Mononuclear cell (primary cell): ENCODE results near the gene NSUN5. TPM values are rescaled to one million over a fixed set of nuclear protein-coding genes. Genes with fewer than 3 reads are reported as not detected.
"Not testable (repeated sequence)": the region's sequence is repeated elsewhere in the genome, so short reads cannot be mapped to it uniquely, and the experiment has no call there.

Source experiments
- H3K27me3 ChIP-seq: 2 replicates; pipeline ENCODE4 v1.6.0; 2011; ENCODE audit warnings: low read length, control low read depth; ENCODE audit not compliant: insufficient read depth
- H3K4me1 ChIP-seq: 2 replicates; pipeline ENCODE4 v1.5.1; 2011; ENCODE audit warnings: mild to moderate bottlenecking, low read length, control low read depth; ENCODE audit not compliant: insufficient read depth
- H3K4me3 ChIP-seq: 2 replicates; pipeline ENCODE4 v1.5.1; 2011; ENCODE audit warnings: mild to moderate bottlenecking, low read length, moderate library complexity
- H3K9me3 ChIP-seq: 2 replicates; pipeline ENCODE4 v1.5.1; 2011; ENCODE audit warnings: low read depth, mild to moderate bottlenecking, control low read depth, low read length
- total RNA-seq: library from RNA; depleted of rRNA; stranded (reverse); fragments of >200 nt; gene quantifications from one replicate; pipeline ENCODE4 v1.2.3, GENCODE V29; 2012

NSUN5 gene
- total RNA-seq, 1 donor, result 12.9 TPM

GRCh38 chr7:73313521-73313906 is 4.9 kb upstream of the NSUN5 start:
- Histone ChIP-seq H3K9me3 (no peaks in the 10 kb centered on the region), H3K4me3 (no peak overlapping the region), H3K27me3 (no peaks in the 10 kb centered on the region), H3K4me1 (peaks cover 6% of the 10 kb centered on the region)

- H3K9me3 ChIP-seq, result no peaks in the 10 kb centered on the region
- H3K27me3 ChIP-seq, result no peaks in the 10 kb centered on the region
- no peak overlapping the region for H3K4me3 ChIP-seq
- peaks cover 9% of the 10 kb centered on the region for H3K4me1 ChIP-seq
Measured at GRCh38 chr7:73312831-73313520, 4.3 kb upstream of the NSUN5 start.

GRCh38 chr7:73311421-73311820 is 2.8 kb upstream of the NSUN5 start:
- not testable (repeated sequence) for H3K9me3 ChIP-seq, H3K4me3 ChIP-seq, H3K27me3 ChIP-seq
- H3K4me1 ChIP-seq, result peaks cover 25% of the 10 kb centered on the region

- Histone ChIP-seq H3K27me3 (no peaks in the 10 kb centered on the region), H3K9me3 (no peaks in the 10 kb centered on the region), H3K4me1 (peaks cover 32% of the 10 kb centered on the region), H3K4me3 (peak overlapping the region; percentile 66)
Measured at GRCh38 chr7:73308074-73308664, 457 bp downstream of the NSUN5 start.

DNA sequence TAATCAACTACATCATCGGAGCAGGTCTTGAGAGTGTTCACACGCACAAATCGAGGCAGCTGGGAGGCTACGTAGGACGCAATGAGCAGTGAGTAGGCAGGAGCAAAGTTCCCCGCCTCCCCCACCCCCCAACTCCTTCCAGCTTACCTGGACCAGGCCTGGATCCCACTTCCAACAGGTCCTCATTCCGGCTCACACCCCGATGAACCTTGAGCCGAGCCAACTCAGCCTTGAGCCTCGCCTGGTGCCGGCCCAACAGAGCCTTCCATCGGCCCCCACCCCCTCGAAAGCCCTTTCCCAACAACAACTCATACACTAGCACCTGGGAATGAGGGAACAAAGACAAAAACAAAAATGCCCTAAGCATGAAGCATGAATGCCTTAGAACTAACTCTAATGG is 1.2 kb downstream of the NSUN5 start:
- Histone ChIP-seq H3K4me3 (no peak overlapping the region), H3K9me3 (no peaks in the 10 kb centered on the region), H3K27me3 (no peaks in the 10 kb centered on the region), H3K4me1 (peaks cover 32% of the 10 kb centered on the region)

DNA sequence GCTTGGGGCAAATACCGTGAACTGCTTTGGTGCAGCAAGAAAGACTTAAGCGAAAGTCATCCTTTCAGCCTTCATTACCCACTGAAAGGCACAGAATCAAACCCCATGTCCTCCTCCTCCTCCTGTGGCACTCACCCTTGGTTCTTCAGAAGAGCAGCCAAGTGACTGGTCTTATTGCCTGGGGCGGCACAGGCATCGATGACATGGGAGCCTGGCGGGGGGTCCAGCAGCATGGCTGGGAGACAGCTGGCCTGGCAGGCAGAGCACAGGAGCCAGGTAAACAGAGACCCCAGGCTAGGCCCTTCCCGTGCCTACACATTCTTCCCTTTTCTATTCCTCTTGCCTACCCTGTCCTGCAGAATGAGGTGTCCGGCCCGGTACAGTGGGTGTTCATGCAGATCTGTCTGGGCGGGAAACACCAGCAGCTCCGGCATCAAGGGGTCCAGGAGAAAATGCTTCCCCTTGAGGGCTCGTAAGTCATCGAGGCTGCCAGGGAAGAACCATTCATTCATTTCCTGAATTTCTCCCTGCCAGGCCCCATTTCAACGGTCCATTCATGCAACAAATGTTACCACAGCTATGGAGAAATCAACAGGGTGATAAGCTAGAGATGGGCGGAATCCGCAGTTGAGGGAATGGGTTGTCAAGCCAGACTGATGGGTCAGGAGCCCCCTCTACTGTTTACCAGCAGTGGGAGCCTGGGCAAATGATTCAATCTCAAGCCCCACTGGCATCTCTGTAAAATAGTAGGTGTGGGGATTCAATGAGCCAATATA is 3.8 kb downstream of the NSUN5 start:
- not testable (repeated sequence) for H3K9me3 ChIP-seq, H3K4me3 ChIP-seq, H3K27me3 ChIP-seq
- peaks cover 32% of the 10 kb centered on the region for H3K4me1 ChIP-seq

- Histone ChIP-seq H3K9me3 (no peaks in the 10 kb centered on the region), H3K4me3 (no peak overlapping the region), H3K4me1 (peaks cover 28% of the 10 kb centered on the region), H3K27me3 (no peaks in the 10 kb centered on the region)
Measured at GRCh38 chr7:73304071-73304470, 4.6 kb downstream of the NSUN5 start.

GRCh38 chr7:73303546-73303945 is 5.1 kb downstream of the NSUN5 start:
- H3K27me3 ChIP-seq, result no peaks in the 10 kb centered on the region
- H3K4me1 ChIP-seq, result peaks cover 26% of the 10 kb centered on the region

GRCh38 chr7:73302846-73303245 is 5.8 kb downstream of the NSUN5 start:
- not testable (repeated sequence) for H3K27me3 ChIP-seq, H3K4me3 ChIP-seq, H3K9me3 ChIP-seq
- H3K4me1 ChIP-seq, result peaks cover 22% of the 10 kb centered on the region

More at GRCh38 chr7:73303546-73303945, 5.1 kb downstream of the NSUN5 start:
- Histone ChIP-seq H3K4me3 (no peak overlapping the region), H3K9me3 (no peaks in the 10 kb centered on the region)

DNA sequence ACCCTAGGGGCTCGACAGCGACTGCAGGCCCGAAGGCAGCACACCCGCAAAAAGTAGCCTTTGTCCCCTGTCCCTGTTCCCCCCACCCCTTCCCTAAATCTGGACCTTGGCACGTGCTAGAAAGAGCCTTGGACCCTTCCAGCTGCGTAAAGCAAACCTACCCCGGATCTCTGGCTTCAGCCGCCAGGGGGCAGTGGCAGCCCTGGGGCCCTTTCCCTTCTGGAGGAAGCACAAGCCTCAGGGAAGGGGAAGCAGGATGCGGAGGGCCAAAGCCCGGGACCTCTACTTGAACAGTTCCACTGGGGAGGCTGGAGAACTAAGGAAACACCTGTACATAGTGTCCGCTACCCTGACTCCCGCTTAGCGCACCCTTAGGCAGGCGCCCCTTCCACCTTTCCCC is 7.5 kb downstream of the NSUN5 start:
- not testable (repeated sequence) for H3K4me1 ChIP-seq, H3K9me3 ChIP-seq

DNA sequence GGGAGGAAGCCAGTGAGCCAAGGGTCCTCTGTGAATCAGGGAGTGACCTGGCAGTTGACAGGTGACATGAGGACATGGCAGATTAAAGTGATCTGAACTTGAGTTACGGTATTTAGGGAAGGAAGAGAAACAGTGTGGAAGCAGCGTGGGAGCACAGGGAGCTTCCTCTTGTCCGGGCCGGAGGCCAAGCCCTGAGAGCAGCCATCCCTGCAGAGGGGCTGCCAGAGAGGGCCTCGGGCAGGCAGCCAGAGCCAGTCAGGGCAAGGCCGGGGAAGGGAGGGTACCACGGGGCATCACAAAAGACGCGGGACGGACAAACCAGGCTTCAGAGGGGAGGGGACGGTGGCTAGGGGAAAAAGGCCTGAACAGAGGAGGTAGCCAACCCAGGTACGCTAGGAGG is 8.8 kb downstream of the NSUN5 start:
- not testable (repeated sequence) for H3K4me3 ChIP-seq, H3K9me3 ChIP-seq, H3K27me3 ChIP-seq, H3K4me1 ChIP-seq

More for the DNA sequence above, 7.5 kb downstream of the NSUN5 start:
- H3K4me3 ChIP-seq, H3K27me3 ChIP-seq: not testable (repeated sequence)

GRCh38 chr7:73297706-73298105 is 10.9 kb downstream of the NSUN5 start:
- H3K4me3 ChIP-seq, H3K9me3 ChIP-seq, H3K4me1 ChIP-seq, H3K27me3 ChIP-seq: not testable (repeated sequence)

- H3K9me3 ChIP-seq, result not testable (repeated sequence)
Measured at GRCh38 chr7:73297235-73297634, 11.4 kb downstream of the NSUN5 start.

GRCh38 chr7:73277210-73277609 is 31.4 kb downstream of the NSUN5 start:
- H3K9me3 ChIP-seq, H3K4me3 ChIP-seq: not testable (repeated sequence)

More at GRCh38 chr7:73297235-73297634, 11.4 kb downstream of the NSUN5 start:
- H3K4me1 ChIP-seq, H3K27me3 ChIP-seq, H3K4me3 ChIP-seq: not testable (repeated sequence)

DNA sequence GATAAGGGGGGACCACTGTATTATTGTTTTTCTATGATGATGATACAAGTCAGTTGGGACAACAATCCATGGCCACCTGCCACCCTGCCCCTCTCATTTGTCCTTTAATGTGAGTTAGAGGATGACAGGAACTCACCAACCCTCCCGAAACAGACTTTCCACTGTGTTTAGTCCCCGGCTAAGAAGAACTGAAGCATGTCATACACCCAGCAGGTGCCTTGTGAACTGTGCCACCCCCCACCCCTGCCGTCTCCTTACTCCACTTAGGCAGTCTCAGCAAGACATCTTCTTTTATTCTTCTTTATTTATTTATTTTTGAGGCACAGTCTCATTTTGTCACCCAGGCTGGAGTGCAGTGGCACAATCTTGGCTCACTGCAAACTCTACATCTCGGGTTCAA is 40.8 kb downstream of the NSUN5 start:
- not testable (repeated sequence) for H3K9me3 ChIP-seq, H3K4me3 ChIP-seq, H3K27me3 ChIP-seq, H3K4me1 ChIP-seq

More at GRCh38 chr7:73277210-73277609, 31.4 kb downstream of the NSUN5 start:
- not testable (repeated sequence) for H3K4me1 ChIP-seq, H3K27me3 ChIP-seq
